ENCODE data around the gene NLK. TPM values are rescaled to one million over a fixed set of nuclear protein-coding genes. Genes with fewer than 3 reads are reported as not detected.

Gene NLK
- total RNA-seq, 2 donors from 2014 or later = 19.8 to 37.0 TPM

- WGBS = 80% methylated on average over 1 of the region's 1 CpG
These were observed 99.3 kb downstream of the NLK start for GRCh38 chr17:28141773-28142172.

DNA sequence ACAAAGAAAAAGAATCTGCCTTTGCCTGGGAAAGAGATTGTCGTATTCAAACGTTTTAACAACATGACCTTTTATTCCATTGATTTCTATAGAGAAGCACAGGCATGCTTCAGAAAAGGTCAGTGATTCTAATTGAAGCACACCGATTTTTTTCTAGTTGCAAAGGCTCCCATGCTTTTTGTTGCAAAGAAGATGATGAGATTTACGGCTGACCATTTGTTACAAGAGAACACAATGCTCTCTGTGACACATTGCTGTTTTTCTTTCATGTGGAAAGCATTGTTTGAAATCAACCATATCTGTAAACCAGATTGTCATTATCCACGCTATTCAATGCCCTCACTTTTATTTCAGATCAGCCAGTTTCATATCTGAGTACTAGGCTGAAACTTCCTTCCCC lies 99.8 kb downstream of the NLK start:
- Histone ChIP-seq H3K36me3 (no peaks in the 10 kb centered on the region), H3K27ac (no peak overlapping the region), H3K4me3 (no peak overlapping the region), H3K4me1 (replicated peaks) (no peaks in the 10 kb centered on the region), H3K9me3 (no peaks in the 10 kb centered on the region), H3K27me3 (replicated peaks; ENCODE audit: insufficient read depth) (no peaks in the 10 kb centered on the region)
- 49% methylated on average over 5 of the region's 5 CpGs for WGBS
- DNase-seq (ENCODE audit: low spot score) = no peak
- TF ChIP-seq POLR2AphosphoS5 (IDR thresholded peaks at IDR 0.05) (no peak), CTCF (IDR thresholded peaks at IDR 0.05) (no peak), POLR2A (IDR thresholded peaks at IDR 0.05) (no peak)
- intact Hi-C loops (cut with DNase I) = no loop called here

More at GRCh38 chr17:28141773-28142172, 99.3 kb downstream of the NLK start:
- Histone ChIP-seq H3K4me3 (no peak overlapping the region), H3K36me3 (no peaks in the 10 kb centered on the region), H3K27ac (no peak overlapping the region), H3K27me3 (replicated peaks; ENCODE audit: insufficient read depth) (no peaks in the 10 kb centered on the region), H3K4me1 (replicated peaks) (no peaks in the 10 kb centered on the region), H3K9me3 (no peaks in the 10 kb centered on the region)
- intact Hi-C loops (cut with DNase I) = no loop called here
- no peak for DNase-seq (ENCODE audit: low spot score)
- no peak for TF ChIP-seq POLR2A (IDR thresholded peaks at IDR 0.05)
- no peak for TF ChIP-seq CTCF (IDR thresholded peaks at IDR 0.05)
- TF ChIP-seq POLR2AphosphoS5 (IDR thresholded peaks at IDR 0.05) = no peak

DNA sequence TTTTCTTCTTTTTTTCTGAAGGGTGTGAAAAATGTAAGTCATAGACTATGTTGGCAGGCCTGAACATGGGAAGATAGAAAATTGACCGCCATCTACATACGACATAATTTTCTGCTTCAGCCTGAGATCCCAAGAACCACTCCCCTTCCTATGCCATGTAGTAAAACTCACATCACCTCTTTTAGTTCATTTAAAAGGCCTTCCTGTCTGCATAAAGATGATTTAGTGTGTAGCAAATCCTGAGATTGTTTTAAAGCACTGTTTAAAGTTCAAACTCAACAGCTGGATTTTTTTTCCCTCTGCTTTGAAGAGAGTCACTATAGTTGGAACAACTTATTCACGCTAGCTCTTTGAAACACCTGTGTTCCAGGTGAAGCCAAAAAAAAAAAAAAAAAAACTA lies 101.5 kb downstream of the NLK start:
- H3K36me3 ChIP-seq = no peaks in the 10 kb centered on the region
- intact Hi-C loops (cut with DNase I) = no loop called here
- 58% methylated on average over 3 of the region's 3 CpGs for WGBS
- DNase-seq (ENCODE audit: low spot score) = no peak
- no peak overlapping the region for H3K27ac ChIP-seq
- H3K27me3 ChIP-seq (replicated peaks; ENCODE audit: insufficient read depth) = no peaks in the 10 kb centered on the region
- H3K4me3 ChIP-seq = no peak overlapping the region
- TF ChIP-seq CTCF (IDR thresholded peaks at IDR 0.05) = no peak
- no peak for TF ChIP-seq POLR2A (IDR thresholded peaks at IDR 0.05)
- no peak for TF ChIP-seq POLR2AphosphoS5 (IDR thresholded peaks at IDR 0.05)
- H3K4me1 ChIP-seq (replicated peaks) = no peaks in the 10 kb centered on the region
- no peaks in the 10 kb centered on the region for H3K9me3 ChIP-seq

DNA sequence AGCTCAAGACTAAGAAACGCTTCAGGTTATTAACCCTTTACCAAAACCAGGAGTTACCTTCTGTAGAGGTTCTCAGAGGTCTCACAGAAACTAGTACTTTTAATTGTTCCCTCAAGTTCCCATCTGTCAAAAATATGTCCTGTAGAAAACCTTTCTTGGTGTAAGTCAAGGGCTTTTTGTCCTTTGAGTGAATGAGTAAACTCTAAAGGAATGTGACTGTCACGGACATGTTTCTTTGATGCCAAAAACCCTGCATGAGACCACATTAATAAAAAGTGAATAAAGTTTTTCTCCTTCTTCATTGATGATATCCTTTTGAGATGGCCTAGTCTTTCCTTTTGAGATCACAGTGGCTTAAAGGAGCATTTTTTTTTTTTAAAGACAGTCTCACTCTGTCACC lies 102.9 kb downstream of the NLK start:
- H3K4me3 ChIP-seq = no peak overlapping the region
- intact Hi-C loops (cut with DNase I) = no loop called here
- H3K27me3 ChIP-seq (replicated peaks; ENCODE audit: insufficient read depth) = no peaks in the 10 kb centered on the region
- H3K27ac ChIP-seq = no peak overlapping the region
- H3K9me3 ChIP-seq = no peaks in the 10 kb centered on the region
- H3K4me1 ChIP-seq (replicated peaks) = no peaks in the 10 kb centered on the region
- TF ChIP-seq CTCF (IDR thresholded peaks at IDR 0.05) = no peak
- TF ChIP-seq POLR2A (IDR thresholded peaks at IDR 0.05) = no peak
- TF ChIP-seq POLR2AphosphoS5 (IDR thresholded peaks at IDR 0.05) = no peak
- 46% methylated on average over 2 of the region's 2 CpGs for WGBS
- no peaks in the 10 kb centered on the region for H3K36me3 ChIP-seq
- no peak for DNase-seq (ENCODE audit: low spot score)

DNA sequence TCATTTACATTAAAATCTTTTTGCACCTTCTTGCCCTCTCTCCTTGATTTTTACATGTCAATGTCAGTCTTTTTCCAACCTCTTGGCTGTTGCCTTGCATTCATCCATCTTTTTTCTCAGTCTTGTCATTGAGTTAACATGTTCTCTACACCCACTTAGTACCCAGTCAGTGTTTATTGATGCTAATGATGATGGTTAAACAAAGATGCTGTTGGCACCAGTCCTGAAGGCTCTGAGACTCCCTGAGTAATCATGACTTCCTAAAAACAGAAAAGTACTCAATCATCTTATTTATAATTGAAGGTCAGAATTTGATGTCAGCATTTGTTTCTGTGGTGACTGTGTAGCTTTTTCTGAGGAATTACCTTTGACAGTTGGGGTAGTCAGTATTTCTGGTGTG lies 104.5 kb downstream of the NLK start:
- H3K27me3 ChIP-seq (replicated peaks; ENCODE audit: insufficient read depth) = no peaks in the 10 kb centered on the region
- intact Hi-C loops (cut with DNase I) = no loop called here
- H3K4me3 ChIP-seq = no peak overlapping the region
- H3K4me1 ChIP-seq (replicated peaks) = no peaks in the 10 kb centered on the region
- H3K27ac ChIP-seq = no peak overlapping the region
- H3K9me3 ChIP-seq = no peaks in the 10 kb centered on the region
- TF ChIP-seq POLR2AphosphoS5 (IDR thresholded peaks at IDR 0.05) = no peak
- TF ChIP-seq POLR2A (IDR thresholded peaks at IDR 0.05) = no peak
- no peak for TF ChIP-seq CTCF (IDR thresholded peaks at IDR 0.05)
- H3K36me3 ChIP-seq = no peaks in the 10 kb centered on the region
- no peak for DNase-seq (ENCODE audit: low spot score)
